ENCODE results near the gene KRTAP5-5.
"Not testable (repeated sequence)": the region's sequence is repeated elsewhere in the genome, so short reads cannot be mapped to it uniquely, and the experiment has no call there.

KRTAP5-5 gene

GRCh38 chr11:1643146-1643690 is 13.6 kb downstream of the KRTAP5-5 start:
- DNase-seq = no peak

- DNase-seq = no peak
These were observed 15.2 kb downstream of the KRTAP5-5 start for GRCh38 chr11:1644601-1645356.

- DNase-seq = no peak
These were observed 15.8 kb downstream of the KRTAP5-5 start for GRCh38 chr11:1645357-1645821.

- DNase-seq = not testable (repeated sequence)
These were observed 17.0 kb downstream of the KRTAP5-5 start for GRCh38 chr11:1646540-1646939.

GRCh38 chr11:1647901-1648652 is 18.5 kb downstream of the KRTAP5-5 start:
- DNase-seq = no peak

GRCh38 chr11:1648653-1649420 is 19.3 kb downstream of the KRTAP5-5 start:
- no peak for DNase-seq

- no peak for DNase-seq
These were observed 20.7 kb downstream of the KRTAP5-5 start for GRCh38 chr11:1650034-1650917.

- no peak for DNase-seq
These were observed 21.3 kb downstream of the KRTAP5-5 start for GRCh38 chr11:1650918-1651262.

GRCh38 chr11:1651411-1651980 is 21.9 kb downstream of the KRTAP5-5 start:
- no peak for DNase-seq

GRCh38 chr11:1652026-1652425 is 22.5 kb downstream of the KRTAP5-5 start:
- no peak for DNase-seq

GRCh38 chr11:1652442-1652770 is 22.8 kb downstream of the KRTAP5-5 start:
- no peak for DNase-seq

GRCh38 chr11:1652771-1653540 is 23.4 kb downstream of the KRTAP5-5 start:
- peak; percentile 22 for DNase-seq

GRCh38 chr11:1653541-1654387 is 24.2 kb downstream of the KRTAP5-5 start:
- no peak for DNase-seq

- no peak for DNase-seq
These were observed 25.0 kb downstream of the KRTAP5-5 start for GRCh38 chr11:1654388-1655167.

- DNase-seq = no peak
These were observed 25.8 kb downstream of the KRTAP5-5 start for GRCh38 chr11:1655168-1656060.

GRCh38 chr11:1656061-1656441 is 26.5 kb downstream of the KRTAP5-5 start:
- no peak for DNase-seq

GRCh38 chr11:1656670-1657069 is 27.1 kb downstream of the KRTAP5-5 start:
- DNase-seq = no peak

- DNase-seq = no peak
These were observed 29.9 kb downstream of the KRTAP5-5 start for GRCh38 chr11:1659506-1659905.
